Neural crest cell (in vitro differentiated cells): ENCODE measurements around the gene ZNF521. TPM values are rescaled to one million over a fixed set of nuclear protein-coding genes. Genes with fewer than 3 reads are reported as not detected.
A peak's percentile ranks its signal among the peaks of the same experiment; 100 is the strongest.

Experiments used
- DNase-seq: peaks from one replicate; pipeline ENCODE4 v3.0.0; 2021; ENCODE audit warnings: low read depth, mixed read lengths, low spot score
- H3K27ac Mint-ChIP-seq: one replicate; pipeline ENCODE4 v1.8.0; 2021; ENCODE audit warnings: mild to moderate bottlenecking, mixed read lengths; ENCODE audit not compliant: unreplicated experiment
- H3K27me3 Mint-ChIP-seq: 2 replicates; pipeline ENCODE4 v1.8.0; 2021; ENCODE audit warnings: low read depth, mild to moderate bottlenecking, mixed read lengths
- H3K36me3 Mint-ChIP-seq: 2 replicates; pipeline ENCODE4 v1.8.0; 2021; ENCODE audit warnings: low read depth, mild to moderate bottlenecking, mixed read lengths
- H3K4me1 Mint-ChIP-seq: 2 replicates; pipeline ENCODE4 v1.8.0; 2021; ENCODE audit warnings: mixed read lengths
- H3K4me3 Mint-ChIP-seq: one replicate; pipeline ENCODE4 v1.8.0; 2021; ENCODE audit warnings: mild to moderate bottlenecking, mixed read lengths
- H3K9me3 Mint-ChIP-seq: 2 replicates; pipeline ENCODE4 v1.8.0; 2021; ENCODE audit warnings: mixed read lengths
- total RNA-seq: library from RNA; stranded (reverse); gene quantifications from 2 replicates; pipeline ENCODE4 v1.2.1, GENCODE V29; 2021
- TF ChIP-seq, protein P1 (sequence below): fragments of 200-600 bp; sonication (generic); conservative IDR thresholded peaks from 2 replicates; pipeline ENCODE4 v1.5.0; 2021; ENCODE audit warnings: antibody characterized with exemption, mild to moderate bottlenecking

ZNF521 gene
- total RNA-seq, 1 donor from 2014 or later, result 86.1 TPM

DNA sequence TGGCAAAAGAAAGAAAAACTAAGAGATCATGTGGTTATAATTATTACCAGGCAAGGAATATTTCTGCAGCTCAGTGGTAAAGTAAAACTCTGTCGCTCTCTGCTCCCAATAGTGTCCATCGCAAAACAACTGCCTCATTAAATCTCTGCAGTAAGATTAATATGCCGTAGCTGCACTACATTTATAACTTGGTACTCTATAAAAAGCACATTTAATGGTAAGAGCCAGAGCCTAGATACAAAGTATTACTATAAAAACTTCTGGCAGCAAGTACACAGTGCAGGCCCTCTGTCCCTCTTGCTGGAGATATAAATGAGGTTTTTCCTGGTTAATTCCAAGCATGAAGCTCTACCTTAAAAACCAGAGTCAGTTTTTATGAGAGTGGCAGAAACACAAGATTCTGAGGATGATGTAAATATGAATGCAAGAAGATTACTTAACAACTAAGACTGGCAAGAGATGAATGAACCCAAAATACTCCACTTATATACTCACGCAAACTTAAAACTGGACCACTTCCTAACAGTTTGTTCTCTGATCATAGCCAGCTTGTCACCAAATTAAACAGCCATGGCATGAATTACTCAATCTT lies 25.5 kb downstream of the ZNF521 start:
- Mint-ChIP-seq H3K36me3 (peaks cover 13% of the 10 kb centered on the region), H3K27me3 (no peaks in the 10 kb centered on the region), H3K4me3 (no peak overlapping the region), H3K27ac (no peak overlapping the region), H3K9me3 (peaks cover 3% of the 10 kb centered on the region), H3K4me1 (peaks cover 85% of the 10 kb centered on the region)
- TF ChIP-seq, protein P1, sequence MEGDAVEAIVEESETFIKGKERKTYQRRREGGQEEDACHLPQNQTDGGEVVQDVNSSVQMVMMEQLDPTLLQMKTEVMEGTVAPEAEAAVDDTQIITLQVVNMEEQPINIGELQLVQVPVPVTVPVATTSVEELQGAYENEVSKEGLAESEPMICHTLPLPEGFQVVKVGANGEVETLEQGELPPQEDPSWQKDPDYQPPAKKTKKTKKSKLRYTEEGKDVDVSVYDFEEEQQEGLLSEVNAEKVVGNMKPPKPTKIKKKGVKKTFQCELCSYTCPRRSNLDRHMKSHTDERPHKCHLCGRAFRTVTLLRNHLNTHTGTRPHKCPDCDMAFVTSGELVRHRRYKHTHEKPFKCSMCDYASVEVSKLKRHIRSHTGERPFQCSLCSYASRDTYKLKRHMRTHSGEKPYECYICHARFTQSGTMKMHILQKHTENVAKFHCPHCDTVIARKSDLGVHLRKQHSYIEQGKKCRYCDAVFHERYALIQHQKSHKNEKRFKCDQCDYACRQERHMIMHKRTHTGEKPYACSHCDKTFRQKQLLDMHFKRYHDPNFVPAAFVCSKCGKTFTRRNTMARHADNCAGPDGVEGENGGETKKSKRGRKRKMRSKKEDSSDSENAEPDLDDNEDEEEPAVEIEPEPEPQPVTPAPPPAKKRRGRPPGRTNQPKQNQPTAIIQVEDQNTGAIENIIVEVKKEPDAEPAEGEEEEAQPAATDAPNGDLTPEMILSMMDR, result no peak
- DNase-seq, result no peak

DNA sequence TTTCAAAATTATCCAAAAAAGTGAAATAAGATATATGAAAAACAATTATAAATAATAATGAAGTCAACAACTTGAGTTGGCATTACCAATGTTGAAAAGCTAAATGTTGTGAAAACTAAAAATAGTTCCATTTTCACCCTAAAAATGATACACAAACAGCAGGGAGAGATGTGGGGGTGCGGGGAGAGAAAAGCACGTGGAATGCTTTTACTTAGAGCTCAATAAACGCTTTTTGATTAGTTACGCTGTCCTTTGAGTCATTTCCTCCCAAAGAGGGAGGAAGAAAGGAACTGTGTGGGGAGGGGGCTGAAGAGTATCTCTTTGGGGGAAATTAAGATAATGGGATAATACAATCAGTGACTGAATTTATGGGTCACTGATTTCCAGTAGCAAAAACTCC lies 29.2 kb downstream of the ZNF521 start:
- Mint-ChIP-seq H3K4me3 (no peak overlapping the region), H3K36me3 (peaks cover 15% of the 10 kb centered on the region), H3K27ac (peak overlapping the region; percentile 27), H3K4me1 (peaks cover 58% of the 10 kb centered on the region), H3K27me3 (no peaks in the 10 kb centered on the region), H3K9me3 (peaks cover 5% of the 10 kb centered on the region)
- DNase-seq, result no peak
- TF ChIP-seq, protein P1, result no peak

DNA sequence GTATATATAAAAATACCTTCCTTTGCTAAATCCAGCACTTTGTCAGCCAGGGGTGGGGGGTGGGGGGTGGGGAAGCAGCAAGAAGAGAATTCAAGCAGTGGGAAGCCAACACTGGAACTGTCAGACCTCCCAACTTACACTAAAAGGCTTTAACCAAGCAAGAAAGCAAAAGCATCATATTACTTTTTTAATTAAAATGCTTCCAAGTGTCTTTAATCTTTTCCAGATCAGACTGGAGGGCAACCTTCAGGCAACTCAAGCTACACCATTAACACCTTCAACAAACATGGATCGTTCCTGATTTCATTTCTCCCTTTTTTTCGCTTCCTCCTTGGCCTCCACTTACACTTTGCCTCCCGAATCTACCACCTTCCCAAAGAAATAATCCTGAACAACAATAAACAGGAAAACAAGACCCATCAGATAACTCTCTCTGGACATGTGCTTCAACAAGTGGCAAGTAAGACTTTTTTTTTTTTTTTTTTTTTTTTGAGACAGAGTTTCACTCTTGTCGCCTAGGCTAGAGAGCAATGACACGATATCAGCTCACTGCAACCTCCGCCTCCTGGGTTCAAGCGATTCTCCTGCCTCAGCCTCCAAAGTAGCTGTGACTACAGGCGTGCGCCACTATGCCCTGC lies 35.5 kb downstream of the ZNF521 start:
- Mint-ChIP-seq H3K4me3 (no peak overlapping the region), H3K9me3 (peaks cover 2% of the 10 kb centered on the region), H3K36me3 (peaks cover 13% of the 10 kb centered on the region)

DNA sequence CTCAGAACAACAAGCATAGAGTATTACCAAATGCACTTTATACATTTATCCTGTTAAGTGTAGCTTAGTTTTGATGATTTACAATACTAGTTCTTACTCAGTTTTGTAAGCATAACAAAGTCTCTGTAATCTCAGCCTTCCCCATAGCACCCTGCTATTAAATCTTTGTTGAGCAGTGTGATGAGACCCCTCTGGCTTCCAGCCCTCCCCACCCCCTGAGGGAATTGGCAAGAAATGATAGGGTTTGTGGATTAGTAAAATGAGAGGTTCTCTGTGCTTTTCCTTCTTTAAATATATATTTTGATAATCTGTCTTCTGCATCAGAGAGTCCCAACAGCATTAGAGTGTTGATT lies 37.2 kb downstream of the ZNF521 start:
- DNase-seq, result no peak
- Mint-ChIP-seq H3K36me3 (peaks cover 13% of the 10 kb centered on the region), H3K4me3 (no peak overlapping the region), H3K27ac (no peak overlapping the region), H3K4me1 (peaks cover 54% of the 10 kb centered on the region), H3K27me3 (no peaks in the 10 kb centered on the region), H3K9me3 (peaks cover 2% of the 10 kb centered on the region)
- TF ChIP-seq, protein P1, result no peak

More for the DNA sequence above, 35.5 kb downstream of the ZNF521 start:
- TF ChIP-seq, protein P1, result no peak
- H3K4me1 Mint-ChIP-seq, result peaks cover 37% of the 10 kb centered on the region
- H3K27ac Mint-ChIP-seq, result no peak overlapping the region
- no peak for DNase-seq
- no peaks in the 10 kb centered on the region for H3K27me3 Mint-ChIP-seq

DNA sequence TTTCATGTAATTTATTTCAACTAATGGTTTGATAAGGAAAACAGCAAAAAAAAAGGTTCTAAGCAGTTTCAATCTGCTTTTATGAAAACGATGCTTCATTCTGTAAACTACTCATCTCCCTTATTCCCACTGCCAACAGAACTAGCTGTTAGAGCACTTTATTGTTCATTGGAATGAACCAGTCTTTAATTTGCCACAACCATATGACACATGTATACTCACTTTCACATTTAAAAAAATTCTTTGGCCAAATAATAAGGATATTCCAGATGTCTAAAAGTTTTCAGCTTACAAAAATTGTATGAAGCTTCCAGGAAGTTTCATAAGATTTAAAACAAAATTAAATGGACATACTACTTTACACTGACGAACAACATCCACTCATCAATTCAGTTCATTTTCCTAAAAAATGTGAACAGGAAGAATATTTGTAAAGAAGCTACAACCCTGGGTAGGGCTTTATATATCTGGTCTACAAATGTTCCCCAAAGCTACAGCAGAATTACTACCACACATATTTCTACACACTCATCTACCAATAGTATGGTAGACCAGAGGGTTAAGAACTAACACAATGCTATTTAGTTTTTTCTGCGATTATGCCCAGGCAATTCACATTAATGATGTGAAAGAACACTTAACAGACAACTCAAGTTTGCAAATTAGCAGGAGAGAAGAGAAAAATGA lies 37.7 kb downstream of the ZNF521 start:
- Mint-ChIP-seq H3K4me1 (peaks cover 54% of the 10 kb centered on the region), H3K36me3 (peaks cover 9% of the 10 kb centered on the region), H3K27me3 (no peaks in the 10 kb centered on the region), H3K27ac (no peak overlapping the region), H3K9me3 (peaks cover 2% of the 10 kb centered on the region), H3K4me3 (no peak overlapping the region)
- DNase-seq, result no peak
- TF ChIP-seq, protein P1, result no peak
